Brain microvascular endothelial cell (primary cell): ENCODE results near the gene MLPH.

Experiments
- DNase-seq: peaks from one replicate; pipeline ENCODE4 v3.0.0-alpha.2; 2020
- H3K27ac ChIP-seq: fragments of 250-450 bp; sonication (Bioruptor Pico); 2 replicates; pipeline ENCODE4 v1.5.1; 2020; ENCODE audit warnings: mild to moderate bottlenecking, moderate library complexity
- H3K27me3 ChIP-seq: fragments of 250-450 bp; sonication (Bioruptor Pico); replicated peaks from 2 replicates; pipeline ENCODE4 v1.5.1; 2020; ENCODE audit warnings: mild to moderate bottlenecking
- H3K36me3 ChIP-seq: fragments of 250-450 bp; sonication (Bioruptor Pico); replicated peaks from 2 replicates; pipeline ENCODE4 v1.5.1; 2020; ENCODE audit warnings: mild to moderate bottlenecking
- H3K4me3 ChIP-seq: 2 replicates; pipeline ENCODE4 v1.5.1; 2011; ENCODE audit warnings: low read depth, mild to moderate bottlenecking, control low read depth, low read length, moderate library complexity
- CTCF ChIP-seq: IDR thresholded peaks from 2 replicates; pipeline ENCODE4 v1.5.1; 2011; ENCODE audit warnings: low read depth, mild to moderate bottlenecking, moderate library complexity, low read length, control low read depth, inconsistent platforms; ENCODE audit errors: missing control alignments
- in situ Hi-C: cut with HindIII; loops from 2 replicates; pipeline ENCODE4 v1.10.0; 2017; ENCODE audit warnings: low sequenced_read_pairs, low pct_ligation_motif_present

MLPH gene

GRCh38 chr2:237542001-237542704, 55.1 kb downstream of the MLPH start:
- H3K27ac ChIP-seq = no peak overlapping the region
- in situ Hi-C loops = no loop called here
- TF ChIP-seq CTCF = no peak
- H3K4me3 ChIP-seq = no peak overlapping the region
- no peak for DNase-seq
- no peaks in the 10 kb centered on the region for H3K27me3 ChIP-seq
- peaks cover 42% of the 10 kb centered on the region for H3K36me3 ChIP-seq

- no peak for TF ChIP-seq CTCF
- no peak overlapping the region for H3K27ac ChIP-seq
- H3K36me3 ChIP-seq = peaks cover 55% of the 10 kb centered on the region
- in situ Hi-C loops = no loop called here
- H3K4me3 ChIP-seq = no peak overlapping the region
- no peaks in the 10 kb centered on the region for H3K27me3 ChIP-seq
- no peak for DNase-seq
These were observed 59.2 kb downstream of the MLPH start for GRCh38 chr2:237546040-237546875.

GRCh38 chr2:237546876-237547395, 59.9 kb downstream of the MLPH start:
- Histone ChIP-seq H3K36me3 (peaks cover 55% of the 10 kb centered on the region), H3K27ac (no peak overlapping the region), H3K4me3 (no peak overlapping the region), H3K27me3 (no peaks in the 10 kb centered on the region)
- in situ Hi-C loops = no loop called here
- no peak for TF ChIP-seq CTCF
- no peak for DNase-seq

- in situ Hi-C loops = no loop called here
- DNase-seq = no peak
- TF ChIP-seq CTCF = no peak
- Histone ChIP-seq H3K27ac (no peak overlapping the region), H3K4me3 (no peak overlapping the region), H3K36me3 (peaks cover 61% of the 10 kb centered on the region), H3K27me3 (no peaks in the 10 kb centered on the region)
These were observed 60.9 kb downstream of the MLPH start for GRCh38 chr2:237547841-237548416.

- Histone ChIP-seq H3K36me3 (peaks cover 74% of the 10 kb centered on the region), H3K27ac (no peak overlapping the region), H3K27me3 (no peaks in the 10 kb centered on the region), H3K4me3 (no peak overlapping the region)
- in situ Hi-C loops = no loop called here
- TF ChIP-seq CTCF = no peak
- DNase-seq = no peak
These were observed 62.2 kb downstream of the MLPH start for GRCh38 chr2:237549216-237549615.
